GM10266 (cell line): ENCODE data around the gene ACE.
A peak's percentile ranks its signal among the peaks of the same experiment; 100 is the strongest.

ENCODE experiments used
- DNase-seq: peaks from one replicate; pipeline ENCODE4 v3.0.0; 2012; ENCODE audit errors: extremely low spot score
- CTCF ChIP-seq: IDR thresholded peaks from 2 replicates; pipeline ENCODE4 v1.5.1; 2012; ENCODE audit warnings: mild to moderate bottlenecking, low read depth; ENCODE audit not compliant: control insufficient read depth, insufficient read depth; ENCODE audit errors: missing control alignments

ACE gene

DNA sequence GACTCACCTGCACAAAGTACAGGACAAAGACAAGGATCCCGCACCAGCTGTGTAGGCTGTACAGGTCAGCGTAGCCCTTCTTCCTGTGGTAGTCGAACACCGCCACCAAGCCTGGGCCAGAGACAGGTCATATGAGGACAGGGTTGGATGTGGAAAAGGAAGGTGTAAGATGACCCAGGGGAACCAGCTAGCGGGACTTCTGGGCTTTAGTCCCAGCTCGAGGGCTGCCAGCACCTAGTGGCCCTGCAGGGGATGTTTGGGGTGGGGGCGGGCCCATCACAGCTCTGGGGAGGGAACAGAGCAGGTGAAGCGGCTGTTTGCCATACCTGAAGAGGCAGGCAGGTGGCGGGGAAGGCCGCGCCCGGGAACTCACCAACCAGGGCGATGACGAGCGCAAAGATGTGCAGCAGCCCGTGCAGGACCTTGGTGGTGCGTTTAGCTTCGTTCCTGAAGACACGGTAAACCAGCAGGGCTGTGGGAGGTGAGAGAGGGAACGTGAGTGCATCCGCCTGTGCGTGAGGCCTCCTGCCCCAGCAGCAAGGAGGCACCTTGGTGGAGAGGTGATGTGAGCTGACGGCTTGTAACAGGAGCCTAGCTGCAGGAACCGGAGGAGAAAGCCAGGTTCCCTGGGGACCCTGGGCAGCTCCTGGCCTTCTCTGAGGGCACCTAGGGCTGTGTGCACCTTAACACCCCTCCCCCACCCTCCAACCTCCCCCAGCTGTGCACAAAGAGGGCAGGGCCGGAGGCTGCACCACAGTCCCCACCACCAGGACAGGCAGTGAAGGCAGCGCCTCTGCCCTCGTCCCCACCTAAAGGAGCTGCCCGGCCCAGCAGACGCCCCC lies 41.0 kb upstream of the ACE start:
- DNase-seq = peak; percentile 66
- no peak for TF ChIP-seq CTCF

GRCh38 chr17:63436523-63437110 lies 40.2 kb upstream of the ACE start:
- TF ChIP-seq CTCF = peak; percentile 9
- no peak for DNase-seq

GRCh38 chr17:63437287-63438091 lies 39.4 kb upstream of the ACE start:
- no peak for TF ChIP-seq CTCF
- DNase-seq = no peak

GRCh38 chr17:63438092-63439051 lies 38.5 kb upstream of the ACE start:
- DNase-seq = no peak
- TF ChIP-seq CTCF = no peak

DNA sequence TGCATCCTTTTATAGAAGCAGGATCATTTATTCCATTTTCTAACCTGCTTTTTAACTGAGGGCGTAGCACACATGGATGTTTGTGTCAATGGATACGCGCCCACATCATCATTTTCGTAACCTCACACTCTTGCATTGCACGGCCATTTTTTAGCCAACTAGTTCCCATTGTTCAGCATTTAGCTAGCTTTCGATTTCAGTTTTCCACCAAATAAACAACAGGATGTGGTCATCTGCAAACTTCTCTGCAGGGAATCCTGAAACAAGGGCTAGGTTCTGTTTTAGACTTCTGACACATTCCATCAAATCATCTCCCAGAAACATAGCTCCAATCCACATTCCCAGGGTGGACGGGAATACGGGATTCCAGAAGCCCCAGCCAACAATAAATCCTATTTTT lies 37.2 kb upstream of the ACE start:
- no peak for TF ChIP-seq CTCF
- DNase-seq = no peak

DNA sequence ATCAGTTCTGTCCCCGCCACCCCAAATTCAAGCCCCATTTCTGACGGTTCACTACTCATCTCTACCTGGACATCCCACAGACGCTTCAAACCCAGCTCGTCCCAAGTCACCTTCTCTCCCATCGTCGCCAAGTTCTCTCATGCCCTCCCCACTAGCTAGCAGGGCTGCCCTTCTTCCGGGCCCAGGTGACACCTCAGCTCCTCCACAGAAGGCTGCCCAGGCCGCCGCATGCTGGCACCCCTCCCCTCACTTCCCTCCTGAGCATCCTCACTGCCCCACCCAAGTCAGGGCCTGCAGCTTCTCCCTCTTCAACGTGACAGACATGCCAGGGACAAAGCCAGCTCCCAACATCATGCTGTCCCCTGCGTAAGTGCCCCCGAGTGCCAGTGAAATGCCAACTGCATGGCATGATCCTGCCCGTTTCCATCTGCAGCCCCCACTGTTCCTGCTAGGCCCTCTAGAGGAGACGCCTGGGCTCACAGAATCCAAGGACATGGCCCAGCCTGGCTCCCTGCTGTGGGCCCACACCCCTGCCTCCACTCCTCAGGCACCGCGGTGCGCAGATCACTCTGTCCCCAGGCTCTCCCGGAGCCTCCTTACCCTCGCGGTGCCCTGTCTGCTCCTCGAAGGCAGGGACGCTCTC lies 36.6 kb upstream of the ACE start:
- DNase-seq = no peak
- TF ChIP-seq CTCF = no peak
